ENCODE measurements around the gene OPCML.

The OPCML gene

GRCh38 chr11:133133050-133133449 lies 399.3 kb downstream of the OPCML start:
- Histone ChIP-seq H3K4me3 (IDR thresholded peaks at IDR 0.05; ENCODE audit: insufficient read depth, low read depth, low read length) (no peak overlapping the region), H3K79me2 (ENCODE audit: insufficient read depth, low read depth) (no peaks in the 10 kb centered on the region), H4K20me1 (ENCODE audit: insufficient read depth) (no peaks in the 10 kb centered on the region), H2AFZ (ENCODE audit: low read depth) (no peak overlapping the region), H3K27me3 (ENCODE audit: insufficient read depth, low read depth) (no peaks in the 10 kb centered on the region), H3K27ac (no peak overlapping the region), H3K9ac (no peak overlapping the region), H3K4me1 (ENCODE audit: low read depth, poor library complexity, severe bottlenecking) (peaks cover 5% of the 10 kb centered on the region), H3K36me3 (ENCODE audit: insufficient read depth) (no peaks in the 10 kb centered on the region), H3K4me2 (no peak overlapping the region)
- no peak for TF ChIP-seq CTCF (conservative IDR thresholded peaks at IDR 0.05; ENCODE audit: low read depth, low read length)

GRCh38 chr11:133127741-133128140 lies 404.6 kb downstream of the OPCML start:
- Histone ChIP-seq H2AFZ (ENCODE audit: low read depth) (no peak overlapping the region), H4K20me1 (ENCODE audit: insufficient read depth) (no peaks in the 10 kb centered on the region), H3K4me2 (no peak overlapping the region), H3K4me1 (ENCODE audit: low read depth, poor library complexity, severe bottlenecking) (no peaks in the 10 kb centered on the region), H3K27ac (no peak overlapping the region), H3K9ac (no peak overlapping the region), H3K36me3 (ENCODE audit: insufficient read depth) (no peaks in the 10 kb centered on the region), H3K27me3 (ENCODE audit: insufficient read depth, low read depth) (no peaks in the 10 kb centered on the region), H3K4me3 (IDR thresholded peaks at IDR 0.05; ENCODE audit: insufficient read depth, low read depth, low read length) (no peak overlapping the region), H3K79me2 (ENCODE audit: insufficient read depth, low read depth) (no peaks in the 10 kb centered on the region)
- no peak for TF ChIP-seq CTCF (conservative IDR thresholded peaks at IDR 0.05; ENCODE audit: low read depth, low read length)

- H4K20me1 ChIP-seq (ENCODE audit: insufficient read depth) = no peaks in the 10 kb centered on the region
- H3K9ac ChIP-seq = no peak overlapping the region
- H3K4me1 ChIP-seq (ENCODE audit: low read depth, poor library complexity, severe bottlenecking) = no peaks in the 10 kb centered on the region
- no peak overlapping the region for H3K27ac ChIP-seq
- no peak overlapping the region for H3K4me2 ChIP-seq
- no peaks in the 10 kb centered on the region for H3K36me3 ChIP-seq (ENCODE audit: insufficient read depth)
- no peak overlapping the region for H3K4me3 ChIP-seq (IDR thresholded peaks at IDR 0.05; ENCODE audit: insufficient read depth, low read depth, low read length)
- H3K79me2 ChIP-seq (ENCODE audit: insufficient read depth, low read depth) = no peaks in the 10 kb centered on the region
- no peaks in the 10 kb centered on the region for H3K27me3 ChIP-seq (ENCODE audit: insufficient read depth, low read depth)
- no peak for TF ChIP-seq CTCF (conservative IDR thresholded peaks at IDR 0.05; ENCODE audit: low read depth, low read length)
- no peak overlapping the region for H2AFZ ChIP-seq (ENCODE audit: low read depth)
These were observed 408.5 kb downstream of the OPCML start for GRCh38 chr11:133123796-133124195.

GRCh38 chr11:133123366-133123765 lies 408.9 kb downstream of the OPCML start:
- H3K27ac ChIP-seq = no peak overlapping the region
- TF ChIP-seq CTCF (conservative IDR thresholded peaks at IDR 0.05; ENCODE audit: low read depth, low read length) = no peak
- no peaks in the 10 kb centered on the region for H3K79me2 ChIP-seq (ENCODE audit: insufficient read depth, low read depth)
- H4K20me1 ChIP-seq (ENCODE audit: insufficient read depth) = no peaks in the 10 kb centered on the region
- H2AFZ ChIP-seq (ENCODE audit: low read depth) = no peak overlapping the region
- no peaks in the 10 kb centered on the region for H3K36me3 ChIP-seq (ENCODE audit: insufficient read depth)
- H3K27me3 ChIP-seq (ENCODE audit: insufficient read depth, low read depth) = no peaks in the 10 kb centered on the region
- no peaks in the 10 kb centered on the region for H3K4me1 ChIP-seq (ENCODE audit: low read depth, poor library complexity, severe bottlenecking)
- H3K4me3 ChIP-seq (IDR thresholded peaks at IDR 0.05; ENCODE audit: insufficient read depth, low read depth, low read length) = no peak overlapping the region
- no peak overlapping the region for H3K9ac ChIP-seq
- no peak overlapping the region for H3K4me2 ChIP-seq

All from KMS-11 (cell line).